Measurements from ENCODE around the gene UVRAG. TPM values are rescaled to one million over a fixed set of nuclear protein-coding genes. Genes with fewer than 3 reads are reported as not detected.

UVRAG gene
- total and polyA plus RNA-seq, 2 of the 13 experiments (the other 11 are each of a cell fraction or from before 2014, with no cell fraction given) = 9.7 to 17.3 TPM

- TF ChIP-seq PRDM4 (CRISPR knock-in tag; IDR thresholded peaks at IDR 0.05; ENCODE audit: borderline replicate concordance) (no peak), ZBTB7B (CRISPR knock-in tag; IDR thresholded peaks at IDR 0.05) (peak; percentile 40; the same call in 1 of the 2 replicates), ZNF878 (CRISPR knock-in tag; IDR thresholded peaks at IDR 0.05) (peak; percentile 35; the same call in 1 of the 2 replicates), REPIN1 (CRISPR knock-in tag; IDR thresholded peaks at IDR 0.05; ENCODE audit: borderline replicate concordance, low read depth) (0 out of 2 replicates have a peak, but pooled peaks have one; percentile 26), FOXJ3 (CRISPR knock-in tag; IDR thresholded peaks at IDR 0.05; ENCODE audit: borderline replicate concordance) (no peak), HDAC1 (CRISPR knock-in tag; IDR thresholded peaks at IDR 0.05) (peak; percentile 34; the same call in 1 of the 2 replicates), POLR2AphosphoS5 (IDR thresholded peaks at IDR 0.05; ENCODE audit: low read depth, low read length) (0 out of 2 replicates have a peak, but pooled peaks have one; percentile 42), ZFX (CRISPR knock-in tag; IDR thresholded peaks at IDR 0.05; ENCODE audit: low read depth) (peak; percentile 77), ZNF451 (CRISPR knock-in tag; IDR thresholded peaks at IDR 0.05) (0 out of 2 replicates have a peak, but pooled peaks have one; percentile 51), ZFY (CRISPR knock-in tag; IDR thresholded peaks at IDR 0.05) (peak; percentile 74), USF2 (IDR thresholded peaks at IDR 0.05; ENCODE audit: low read depth, low read length) (no peak), USF2 (CRISPR knock-in tag; IDR thresholded peaks at IDR 0.05; ENCODE audit: borderline replicate concordance) (0 out of 2 replicates have a peak, but pooled peaks have one; percentile 45), SOX6 (IDR thresholded peaks at IDR 0.05) (no peak), SOX6 (CRISPR knock-in tag; IDR thresholded peaks at IDR 0.05) (0 out of 2 replicates have a peak, but pooled peaks have one; percentile 17), FOSL2 (CRISPR knock-in tag; IDR thresholded peaks at IDR 0.05) (0 out of 2 replicates have a peak, but pooled peaks have one; percentile 15), PAXIP1 (CRISPR knock-in tag; conservative IDR thresholded peaks at IDR 0.05) (peak; percentile 66)
- TF ChIP-seq, protein P1, sequence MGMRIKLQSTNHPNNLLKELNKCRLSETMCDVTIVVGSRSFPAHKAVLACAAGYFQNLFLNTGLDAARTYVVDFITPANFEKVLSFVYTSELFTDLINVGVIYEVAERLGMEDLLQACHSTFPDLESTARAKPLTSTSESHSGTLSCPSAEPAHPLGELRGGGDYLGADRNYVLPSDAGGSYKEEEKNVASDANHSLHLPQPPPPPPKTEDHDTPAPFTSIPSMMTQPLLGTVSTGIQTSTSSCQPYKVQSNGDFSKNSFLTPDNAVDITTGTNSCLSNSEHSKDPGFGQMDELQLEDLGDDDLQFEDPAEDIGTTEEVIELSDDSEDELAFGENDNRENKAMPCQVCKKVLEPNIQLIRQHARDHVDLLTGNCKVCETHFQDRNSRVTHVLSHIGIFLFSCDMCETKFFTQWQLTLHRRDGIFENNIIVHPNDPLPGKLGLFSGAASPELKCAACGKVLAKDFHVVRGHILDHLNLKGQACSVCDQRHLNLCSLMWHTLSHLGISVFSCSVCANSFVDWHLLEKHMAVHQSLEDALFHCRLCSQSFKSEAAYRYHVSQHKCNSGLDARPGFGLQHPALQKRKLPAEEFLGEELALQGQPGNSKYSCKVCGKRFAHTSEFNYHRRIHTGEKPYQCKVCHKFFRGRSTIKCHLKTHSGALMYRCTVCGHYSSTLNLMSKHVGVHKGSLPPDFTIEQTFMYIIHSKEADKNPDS (CRISPR knock-in tag; IDR thresholded peaks at IDR 0.05) = no peak
Measured at GRCh38 chr11:75786101-75786736, 28.8 kb upstream of the UVRAG start (continued).

All from HepG2 (cell line).